T-helper 1 cell treated with Interleukin-12 subunit alpha and Interleukin-12 subunit beta and Interleukin-4 antibody, amounts not matched to agents 30 ng/mL and 1 ng/mL, for 36 hours (primary cell): ENCODE results near the gene HLA-B. TPM values are rescaled to one million over a fixed set of nuclear protein-coding genes. Genes with fewer than 3 reads are reported as not detected.

Experiments used
- intact Hi-C: fragments of 100-400 bp; cut with micrococcal nuclease; formaldehyde crosslinking; loops from one replicate; pipeline ENCODE4 v1.15.1; 2024
- total RNA-seq: library from RNA; stranded (reverse); gene quantifications from 2 replicates; pipeline ENCODE4 v1.2.3, GENCODE V29; 2022

HLA-B gene
- total RNA-seq, 1 donor from 2014 or later, result 6,208 TPM

DNA sequence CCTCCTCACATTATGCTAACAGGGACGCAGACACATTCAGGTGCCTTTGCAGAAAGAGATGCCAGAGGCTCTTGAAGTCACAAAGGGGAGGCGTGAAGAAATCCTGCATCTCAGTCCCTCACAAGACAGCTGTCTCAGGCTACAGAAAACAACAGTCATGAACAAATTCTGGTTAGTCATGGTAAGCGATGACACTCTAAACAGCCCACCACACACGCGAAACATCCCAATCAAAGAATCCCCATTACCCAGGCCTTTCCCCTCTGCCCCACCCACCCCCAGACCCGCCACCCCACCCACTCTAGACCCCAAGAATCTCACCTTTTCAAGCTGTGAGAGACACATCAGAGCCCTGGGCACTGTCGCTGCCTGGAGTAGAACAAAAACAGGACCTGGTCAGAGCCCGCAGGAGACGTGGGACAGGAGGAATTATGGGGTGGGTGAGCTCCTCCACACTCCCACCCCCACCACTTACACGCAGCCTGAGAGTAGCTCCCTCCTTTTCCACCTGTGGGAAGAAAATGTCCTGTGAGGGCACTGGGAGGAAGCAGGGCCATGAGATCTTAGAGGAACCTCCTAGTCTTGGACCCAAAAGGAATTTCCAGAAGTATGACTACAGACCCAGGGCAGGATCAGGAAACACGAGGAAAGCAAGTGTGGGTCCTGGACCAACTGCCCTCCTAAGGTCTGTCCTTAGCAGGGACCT lies 2.7 kb downstream of the HLA-B start:
- intact Hi-C loops, result no loop called here

DNA sequence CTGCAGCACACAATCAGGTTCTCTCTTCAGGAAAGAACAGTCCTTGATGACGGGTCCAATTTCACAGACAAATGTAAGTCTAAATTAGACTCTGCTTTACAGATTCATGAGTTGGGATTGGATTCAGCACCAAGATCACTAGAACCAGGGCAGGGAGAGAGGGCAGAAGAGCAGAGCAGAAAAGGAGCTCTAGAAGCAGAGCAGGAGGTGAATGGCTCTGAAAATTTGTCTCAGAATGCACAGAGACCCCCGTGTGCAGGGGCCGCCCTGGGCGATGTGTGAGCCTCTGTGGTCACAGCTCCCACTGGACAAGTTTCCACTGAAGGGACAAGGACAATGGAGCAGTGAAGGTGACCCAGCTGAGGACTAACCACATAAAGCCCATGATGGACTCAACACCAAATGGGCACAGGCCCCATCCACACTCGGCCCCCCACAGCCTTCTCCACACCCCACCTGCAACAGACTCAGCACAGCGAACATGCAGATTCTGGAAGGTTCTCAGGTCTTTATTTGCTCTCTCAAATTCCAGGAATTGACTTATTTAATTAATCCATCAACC lies 3.5 kb downstream of the HLA-B start:
- intact Hi-C loops, result no loop called here

DNA sequence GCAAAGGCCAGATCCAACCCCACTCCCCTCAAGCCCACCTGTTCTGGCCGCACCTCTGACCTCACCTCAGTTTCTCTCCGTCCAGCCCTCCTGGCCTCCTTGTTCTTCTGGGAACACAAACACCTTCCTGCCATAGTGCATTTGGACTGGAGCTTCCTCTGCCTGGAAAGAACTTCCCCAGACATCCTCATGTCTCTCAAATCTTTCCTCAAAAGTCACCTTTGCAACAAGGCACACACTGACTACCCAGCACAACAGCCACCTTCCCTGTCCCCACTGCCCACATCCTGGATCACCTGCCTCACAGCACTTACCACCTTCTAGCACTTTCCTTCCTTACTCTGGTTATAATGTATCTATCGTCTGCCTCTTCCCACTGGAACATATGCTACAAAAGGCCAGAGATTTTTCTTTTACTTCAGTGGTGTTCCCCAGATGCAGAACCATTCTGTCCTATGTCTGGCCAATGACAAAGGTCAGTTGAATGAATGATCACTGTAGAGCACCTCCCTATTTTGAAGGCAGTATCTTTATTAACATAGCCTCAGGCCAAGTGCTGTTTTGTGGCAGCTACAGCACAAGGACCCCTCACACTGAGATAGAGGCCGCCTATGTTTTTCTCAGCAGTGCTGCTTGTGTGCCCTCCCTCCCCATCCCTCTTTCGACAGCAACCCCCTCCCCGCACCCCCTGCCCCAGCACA lies 4.1 kb downstream of the HLA-B start:
- intact Hi-C loops, result no loop called here

DNA sequence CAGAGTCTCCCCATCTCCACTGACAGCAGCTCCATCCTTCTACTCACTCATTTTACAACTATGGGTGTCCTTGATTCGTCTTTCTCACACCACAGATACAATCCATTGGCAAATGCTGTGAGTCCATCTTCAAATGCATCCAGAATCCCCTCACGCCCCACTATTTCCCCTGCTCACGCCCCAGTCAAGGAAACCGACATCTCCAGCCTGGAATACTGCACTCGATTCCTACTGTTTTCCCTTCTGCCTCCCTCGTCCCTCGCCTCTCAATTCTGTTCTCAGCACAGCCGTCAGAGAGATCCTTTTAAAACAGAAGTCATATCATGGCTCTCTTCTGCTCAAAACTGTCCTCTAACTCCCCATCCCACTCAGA lies 4.7 kb downstream of the HLA-B start:
- intact Hi-C loops, result no loop called here

DNA sequence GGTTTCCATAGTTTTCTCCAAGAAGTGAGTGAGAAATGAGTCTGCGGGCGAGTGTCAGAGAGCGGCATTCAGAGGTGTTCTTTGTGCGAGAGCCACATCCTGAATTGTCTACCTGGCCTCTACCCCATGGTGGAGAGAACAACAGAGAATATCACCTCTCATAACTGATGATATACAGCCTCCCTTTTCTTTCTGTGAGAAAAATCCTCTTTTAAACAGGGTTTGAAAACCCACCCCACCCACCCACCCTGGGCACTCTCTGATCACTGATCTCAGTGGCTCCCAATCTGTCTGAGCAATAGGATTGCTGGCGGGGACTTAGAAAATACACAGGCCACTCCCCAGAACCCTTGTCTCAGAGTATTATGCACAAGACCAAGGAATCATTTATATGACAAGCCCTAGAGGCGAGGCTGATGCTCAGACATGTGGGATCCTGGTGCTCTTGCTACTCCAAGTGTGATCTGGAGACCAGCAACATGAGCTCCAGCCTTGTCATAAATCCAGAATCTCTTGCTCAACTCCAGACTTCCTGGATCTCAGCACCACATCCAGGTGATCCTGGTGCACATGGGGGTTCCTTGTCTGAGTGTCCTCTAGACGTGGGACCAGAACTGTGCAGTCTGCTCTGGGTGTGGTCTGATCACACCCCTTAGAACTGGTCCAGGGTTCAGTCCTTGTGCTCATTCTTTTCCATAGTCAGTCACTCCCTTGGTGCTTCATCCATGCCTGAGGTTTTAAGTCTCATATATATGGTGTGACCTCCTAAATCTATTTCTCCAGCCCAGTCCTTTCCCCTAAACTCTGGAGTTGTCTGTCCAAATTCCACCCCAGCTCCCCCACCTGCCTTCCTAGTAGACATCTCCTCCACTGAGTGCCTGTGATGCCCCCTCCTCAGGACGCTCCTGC lies 5.3 kb downstream of the HLA-B start:
- intact Hi-C loops, result loop anchor here (1.0 kb wide), 1 partner anchor 79 kb away; the partner anchor contains the start of gene HLA-C

DNA sequence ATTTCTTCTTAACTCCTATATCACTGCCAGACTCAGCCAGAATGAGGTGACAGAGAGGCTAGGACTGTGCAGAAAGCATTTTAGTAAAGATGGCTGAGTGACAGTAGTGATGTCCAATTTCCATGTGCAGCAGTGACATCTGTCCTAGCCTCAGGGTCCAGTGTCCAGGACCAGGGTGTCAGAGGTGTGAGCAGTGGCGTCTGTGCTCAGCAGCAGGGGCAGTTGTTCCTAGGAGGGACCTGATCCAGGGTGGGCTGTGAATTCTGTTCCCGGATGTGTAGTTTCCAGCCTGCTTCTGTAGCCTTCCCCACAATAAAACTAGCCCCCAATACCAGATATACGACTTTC lies 6.0 kb downstream of the HLA-B start:
- intact Hi-C loops, result loop anchor here (1.0 kb wide), 1 partner anchor 79 kb away; the partner anchor contains the start of gene HLA-C

DNA sequence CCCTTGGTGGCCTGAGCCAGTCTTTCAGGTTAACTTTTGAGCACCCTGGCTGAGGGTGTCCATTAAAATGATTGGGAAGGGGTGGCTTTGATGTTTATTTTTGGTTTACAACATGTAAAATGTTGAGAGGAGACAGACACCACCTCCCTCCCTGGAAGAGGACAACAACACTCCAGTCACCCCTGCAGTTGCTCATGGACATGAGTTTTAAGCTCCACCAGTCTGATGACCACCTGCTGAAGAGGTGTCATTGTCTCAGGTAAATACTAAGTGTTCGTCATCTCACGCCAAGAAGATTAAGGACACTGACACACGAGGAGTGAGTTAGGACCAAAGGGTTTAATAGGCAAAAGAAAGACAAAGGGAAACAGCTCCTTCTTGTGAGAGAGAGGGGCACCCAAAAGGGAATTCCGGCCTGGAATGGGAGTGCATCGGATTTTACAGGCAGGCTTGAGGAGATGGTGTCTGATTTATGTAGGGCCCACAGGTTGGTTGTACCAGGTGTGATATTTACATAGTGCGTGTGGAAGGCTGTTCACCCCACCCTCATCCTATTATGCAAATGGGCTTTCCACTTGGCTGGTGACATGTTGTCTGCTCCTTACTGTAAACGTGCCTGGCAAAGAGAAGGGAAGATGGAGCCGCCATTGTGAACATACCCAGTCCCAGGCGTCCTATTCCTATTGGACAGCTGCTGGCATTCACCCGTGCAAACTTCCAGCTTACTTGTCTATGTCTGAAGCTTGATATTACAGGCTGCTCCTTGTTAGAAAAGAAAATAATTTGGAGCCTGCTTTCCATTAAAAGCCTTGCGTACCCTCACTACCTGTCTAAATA lies 6.6 kb downstream of the HLA-B start:
- intact Hi-C loops, result loop anchor here (1.0 kb wide), 1 partner anchor 78 kb away; the partner anchor contains the start of gene HLA-C

DNA sequence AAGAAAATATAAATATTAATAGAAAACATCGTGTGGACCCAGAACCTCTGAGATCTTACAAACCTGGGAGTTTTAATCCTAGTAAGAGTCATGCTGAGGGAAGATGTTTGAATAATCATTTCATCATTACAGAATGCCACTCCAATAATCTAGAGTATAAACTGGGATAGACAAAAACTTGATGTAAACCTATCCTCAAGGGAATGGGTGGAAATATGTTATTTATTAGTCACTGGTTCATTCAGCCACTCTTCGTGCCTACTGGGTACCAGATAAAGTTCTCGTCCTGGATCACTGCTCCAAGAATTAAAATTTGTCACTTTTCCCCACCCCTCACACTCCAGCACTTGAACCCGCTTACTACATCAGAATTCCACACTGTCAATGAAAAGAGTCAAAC lies 7.7 kb downstream of the HLA-B start:
- intact Hi-C loops, result no loop called here

DNA sequence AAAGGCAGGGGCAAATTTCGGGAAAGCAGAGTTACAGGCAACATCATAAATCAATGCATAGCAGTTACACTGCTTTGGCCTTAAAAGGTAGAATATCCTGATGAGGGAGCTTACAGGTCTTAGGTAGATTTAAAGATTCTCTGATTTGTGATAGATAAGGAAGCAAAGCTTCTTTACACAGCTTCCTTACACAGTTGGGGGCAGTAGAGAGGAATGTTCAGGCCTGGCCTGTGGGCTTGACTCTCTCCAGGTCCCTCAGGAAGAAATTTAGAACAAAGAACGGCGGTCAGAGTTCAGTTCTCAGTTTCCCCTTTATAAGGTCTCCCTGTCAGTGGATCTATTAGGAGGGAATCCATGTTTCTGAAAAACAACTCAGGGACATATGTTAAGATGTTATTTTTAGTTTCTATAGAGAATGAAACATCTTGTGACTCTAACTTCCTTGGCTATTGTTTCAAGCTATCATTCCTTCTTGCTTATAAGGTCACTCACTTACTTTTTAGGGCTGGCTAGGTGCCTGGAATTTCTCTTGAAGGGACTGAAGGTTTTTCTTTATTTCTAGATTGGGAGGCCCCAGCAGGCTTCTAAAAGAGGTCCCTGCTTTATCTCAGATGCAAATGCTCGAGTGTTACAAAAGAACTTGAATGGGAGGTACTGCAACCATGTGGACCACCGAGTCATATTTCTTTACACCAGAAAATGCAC lies 11.8 kb downstream of the HLA-B start:
- intact Hi-C loops, result no loop called here

DNA sequence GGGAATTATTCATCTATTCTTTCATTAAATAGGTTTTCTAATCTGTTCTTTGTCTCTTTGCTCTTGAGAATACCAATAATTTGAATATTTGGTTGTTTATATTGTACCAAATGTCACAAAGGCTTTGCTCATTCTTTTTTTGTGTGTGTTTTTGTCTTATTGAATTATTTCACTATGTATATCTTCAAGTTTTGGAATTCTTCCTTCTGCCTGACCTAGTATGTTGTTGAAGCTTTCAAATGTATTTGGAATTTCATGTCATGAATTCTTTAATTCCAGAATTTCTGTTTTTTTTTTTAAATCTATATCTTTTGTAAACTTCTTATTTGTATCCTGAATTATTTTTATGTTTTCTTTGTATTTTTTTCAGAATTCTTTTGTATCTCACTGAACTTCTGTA lies 16.8 kb downstream of the HLA-B start:
- intact Hi-C loops, result no loop called here

DNA sequence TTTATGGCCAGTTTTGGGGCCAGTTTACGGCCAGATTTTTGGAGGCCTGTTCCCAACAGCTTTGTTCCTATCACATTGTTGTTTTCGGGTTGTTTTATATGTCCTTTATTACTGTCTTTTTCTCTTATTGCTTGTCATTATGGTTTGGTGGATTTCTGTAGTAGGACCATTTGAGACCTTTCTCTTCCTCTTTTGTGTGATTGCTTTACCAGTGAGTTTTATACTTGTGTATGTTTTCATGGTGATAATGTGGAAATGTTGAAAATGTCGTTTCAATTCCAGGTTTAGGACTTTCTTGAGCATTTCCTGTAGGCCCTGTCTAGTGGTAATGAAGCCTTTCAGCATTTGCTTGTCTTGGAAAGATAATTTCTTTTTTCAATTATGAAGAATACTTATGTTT lies 17.8 kb downstream of the HLA-B start:
- intact Hi-C loops, result no loop called here

DNA sequence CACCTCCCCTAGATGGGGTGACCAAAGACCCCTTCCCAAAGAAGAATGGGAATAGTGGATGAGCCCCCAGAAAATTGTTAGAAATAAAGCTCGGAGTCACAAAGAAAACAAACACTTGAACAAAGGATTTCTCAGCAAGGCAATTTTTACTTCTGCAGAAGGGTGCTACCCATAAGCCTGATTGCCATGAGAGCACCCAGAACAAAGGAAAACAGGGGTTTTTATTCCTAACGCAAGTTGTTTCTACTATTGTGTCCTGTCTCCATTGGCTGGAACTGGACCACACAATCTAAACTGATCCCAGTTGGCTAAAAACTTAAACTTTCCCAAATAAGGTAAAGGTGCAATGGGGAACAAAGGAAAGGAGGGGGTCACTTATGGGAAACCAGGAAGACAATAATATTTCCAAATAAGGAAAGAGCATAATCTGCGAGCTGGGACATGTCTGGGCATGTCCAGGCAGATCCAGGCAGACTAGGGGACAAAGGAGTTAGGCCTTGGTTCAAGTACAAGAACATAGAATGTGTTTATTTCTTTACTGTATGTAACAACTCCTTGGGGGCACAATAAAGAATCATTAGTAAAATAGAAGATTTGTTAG lies 20.0 kb downstream of the HLA-B start:
- intact Hi-C loops, result no loop called here

DNA sequence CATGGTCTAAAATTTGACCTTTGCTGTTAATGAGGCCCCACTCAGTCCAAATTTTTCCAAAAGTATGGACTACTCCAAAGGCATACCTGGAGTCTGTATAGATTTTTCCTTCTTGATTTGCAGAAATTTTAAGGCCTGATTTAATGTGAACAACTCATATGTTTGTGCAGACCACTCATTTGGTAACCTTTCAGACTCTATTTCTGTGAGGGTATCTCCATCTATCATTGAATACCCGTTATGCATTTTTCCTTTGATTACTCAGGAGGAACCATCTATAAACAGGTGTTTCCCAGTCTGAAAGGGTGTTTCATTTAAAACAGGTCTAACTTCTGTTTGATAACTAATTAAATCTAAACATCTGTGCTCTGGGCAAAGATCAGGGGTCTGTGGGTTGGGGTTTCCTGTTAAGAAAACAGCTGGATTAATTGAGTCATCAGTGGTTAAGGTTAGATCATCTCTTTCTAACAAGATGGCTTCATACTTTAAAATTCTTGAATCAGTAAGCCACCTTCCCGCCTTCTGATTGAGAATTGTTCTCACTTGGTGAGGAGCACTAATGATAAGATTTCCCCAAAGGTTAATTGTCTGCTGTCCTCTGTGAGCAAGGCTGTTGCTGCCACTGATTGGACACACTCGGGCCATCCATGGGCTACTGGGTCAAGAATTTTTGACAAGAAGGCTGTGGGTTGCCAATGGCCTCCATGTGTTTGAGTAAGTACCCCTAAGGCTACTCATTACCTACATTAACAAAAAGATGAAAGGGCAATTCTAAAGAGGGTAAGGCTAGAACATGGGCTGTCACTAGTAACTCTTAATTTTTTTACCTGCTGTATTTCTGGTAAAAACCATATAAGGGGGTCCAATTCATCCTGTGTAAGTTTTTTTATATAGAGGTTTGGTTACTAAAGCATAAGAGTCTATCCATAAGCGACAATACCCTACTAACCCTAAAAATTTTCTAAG lies 24.1 kb downstream of the HLA-B start:
- intact Hi-C loops, result no loop called here

DNA sequence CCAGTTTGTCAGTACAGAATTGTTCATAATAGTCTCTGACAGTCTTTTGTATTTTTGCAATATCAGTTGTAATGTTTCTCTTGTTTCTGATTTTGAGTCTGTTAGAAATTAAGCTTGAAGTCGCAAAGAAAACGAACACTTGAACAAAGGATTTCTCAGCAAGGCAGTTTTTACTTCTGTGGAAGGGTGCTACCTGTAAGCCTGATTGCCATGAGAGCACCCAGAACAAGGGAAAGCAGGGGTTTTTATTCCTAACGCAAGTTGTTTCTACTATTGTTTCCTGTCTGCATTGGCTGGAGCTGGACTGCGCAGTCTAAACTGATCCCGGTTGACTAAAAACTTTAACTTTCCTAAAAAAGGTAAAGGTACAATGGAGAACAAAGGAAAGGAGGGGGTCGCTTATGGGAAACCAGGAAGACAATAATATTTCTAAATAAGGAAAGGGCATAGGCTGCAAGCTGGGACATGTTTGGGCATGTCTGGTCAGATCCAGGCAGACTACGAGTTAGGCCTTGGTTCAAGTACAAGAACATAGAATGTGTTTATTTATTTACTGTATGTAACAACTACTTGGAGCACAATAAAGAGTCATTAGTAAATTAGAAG lies 28.5 kb downstream of the HLA-B start:
- intact Hi-C loops, result no loop called here

DNA sequence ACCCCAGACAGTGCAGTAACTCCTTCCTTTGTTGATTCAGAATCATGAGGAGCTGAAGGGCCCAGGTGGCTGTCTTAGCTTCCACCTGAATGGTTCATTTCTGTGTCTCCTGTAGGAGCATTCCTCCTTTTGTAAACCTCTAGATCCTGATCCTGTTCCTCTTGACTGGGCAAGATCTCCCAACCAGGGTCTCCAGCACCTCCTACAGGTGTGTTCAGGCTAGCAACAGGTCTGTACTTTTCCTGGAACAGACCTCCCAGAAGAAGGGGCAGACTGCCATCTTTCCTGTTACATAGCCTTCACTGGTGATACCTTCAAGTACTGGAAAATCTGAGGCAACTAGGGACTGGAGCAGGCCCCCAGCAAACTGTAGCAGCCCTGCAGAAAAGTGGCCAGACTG lies 35.2 kb downstream of the HLA-B start:
- intact Hi-C loops, result no loop called here

DNA sequence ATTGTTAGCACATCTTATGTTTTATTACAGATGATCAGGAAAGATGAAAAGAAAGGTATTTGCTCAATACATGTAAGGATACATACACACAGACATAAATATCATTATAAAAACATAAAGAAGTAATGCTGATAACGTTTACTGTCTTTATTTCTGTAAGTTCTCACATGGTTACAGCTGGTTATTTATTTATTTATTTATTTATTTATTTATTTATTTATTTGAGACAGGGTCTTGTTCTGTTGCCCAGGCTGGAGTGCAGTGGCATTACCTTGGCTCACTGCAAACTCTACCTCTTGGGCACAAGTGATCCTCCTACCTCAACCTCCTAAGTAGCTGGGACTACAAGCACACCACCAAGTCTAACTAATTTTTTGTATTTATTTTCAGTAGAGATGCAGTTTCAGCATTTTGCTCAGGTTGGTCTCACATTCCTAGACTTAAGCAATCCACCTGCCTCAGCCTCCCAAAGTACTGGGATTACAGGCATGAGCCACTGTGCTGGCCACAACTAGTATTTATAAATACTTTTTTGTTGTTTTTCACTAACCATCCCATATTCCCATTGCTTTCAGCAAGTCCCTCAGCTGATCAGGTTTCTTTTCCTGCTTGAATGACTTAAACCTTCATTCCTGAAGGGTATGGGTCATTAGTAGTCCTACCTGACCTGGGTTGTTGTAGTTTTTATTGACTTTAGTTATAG lies 35.8 kb downstream of the HLA-B start:
- intact Hi-C loops, result no loop called here

DNA sequence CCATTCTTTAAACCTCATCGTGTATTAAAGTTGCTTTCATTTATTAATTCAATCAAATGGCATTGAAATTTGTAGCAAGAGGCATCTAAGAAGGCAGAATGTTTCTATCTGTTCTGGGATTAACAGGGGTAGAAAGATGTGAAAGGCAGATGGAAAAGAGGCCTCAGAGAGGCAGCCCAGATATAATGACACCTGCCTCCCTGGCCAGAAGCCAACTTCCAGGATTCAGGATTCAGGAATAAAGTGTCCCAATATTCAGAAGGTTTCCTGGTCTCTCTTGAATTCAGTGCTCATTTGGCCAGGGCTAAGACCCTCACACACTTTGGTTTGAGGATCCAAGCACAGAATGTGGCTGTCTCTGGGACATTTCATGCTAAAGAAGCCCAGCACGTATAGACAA lies 39.9 kb downstream of the HLA-B start:
- intact Hi-C loops, result no loop called here

DNA sequence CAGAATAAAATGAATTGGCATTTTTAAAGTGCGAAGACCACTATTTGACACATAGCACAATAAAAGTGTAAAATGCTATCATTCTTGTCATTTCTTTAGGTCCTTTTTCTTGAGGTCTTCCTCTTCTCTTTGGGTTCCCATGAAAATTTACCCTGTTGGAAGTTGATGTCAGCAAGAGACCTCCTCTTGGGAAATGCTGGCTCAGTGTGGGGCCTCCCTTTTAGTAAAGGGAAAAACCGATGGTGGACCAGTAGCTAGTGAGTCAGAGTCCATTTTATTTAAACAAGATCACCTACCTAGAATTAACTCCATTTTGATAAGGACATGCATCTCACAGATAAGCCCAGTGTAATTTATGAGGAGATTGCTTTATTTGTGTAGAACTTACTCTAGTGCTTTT lies 47.3 kb downstream of the HLA-B start:
- intact Hi-C loops, result no loop called here
